IPS-NIHi11 (cell line): ENCODE measurements around the gene MGLL.
A peak's percentile ranks its signal among the peaks of the same experiment; 100 is the strongest.

Experiments used
- DNase-seq: peaks from one replicate; pipeline ENCODE4 v3.0.0; 2012; ENCODE audit warnings: mixed read lengths, low spot score

Gene MGLL

DNA sequence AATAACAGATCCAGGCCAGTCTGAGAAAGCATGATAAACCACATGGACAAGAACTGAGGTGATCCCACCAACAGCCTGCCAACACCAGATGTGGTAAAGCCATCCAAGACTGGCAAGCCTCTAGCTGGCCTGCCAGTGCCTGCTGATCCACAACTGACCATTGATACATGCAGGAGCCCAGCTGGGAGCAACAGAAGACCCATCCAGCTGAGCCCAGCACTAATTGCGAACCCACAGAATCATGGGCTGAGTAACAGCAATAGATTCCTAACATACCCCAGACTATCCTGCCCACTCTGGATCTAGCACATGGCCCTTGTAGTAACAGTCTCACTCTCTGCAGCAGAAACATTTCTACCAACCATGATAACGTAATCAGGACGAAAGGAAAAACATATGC, 10.6 kb downstream of the MGLL start:
- DNase-seq: no peak

DNA sequence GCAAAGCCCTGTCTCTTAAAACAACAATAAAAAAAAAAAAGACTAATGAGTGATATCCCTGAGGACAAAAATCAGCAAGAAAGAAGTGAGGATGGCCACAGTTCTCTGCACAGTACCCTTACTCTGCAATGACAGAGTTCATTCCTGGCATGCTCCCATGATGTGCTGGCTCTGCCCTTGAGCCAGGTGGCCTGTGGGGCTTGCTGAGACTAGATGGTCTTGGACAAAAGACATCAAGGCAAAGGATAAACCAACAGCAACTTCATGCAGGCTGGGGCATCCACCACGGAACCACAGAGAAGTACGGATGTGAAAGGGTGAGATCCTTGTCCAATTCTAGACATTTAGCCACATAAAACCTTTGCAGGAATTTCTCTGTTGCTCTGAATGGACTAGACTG, 12.7 kb downstream of the MGLL start:
- DNase-seq: no peak

DNA sequence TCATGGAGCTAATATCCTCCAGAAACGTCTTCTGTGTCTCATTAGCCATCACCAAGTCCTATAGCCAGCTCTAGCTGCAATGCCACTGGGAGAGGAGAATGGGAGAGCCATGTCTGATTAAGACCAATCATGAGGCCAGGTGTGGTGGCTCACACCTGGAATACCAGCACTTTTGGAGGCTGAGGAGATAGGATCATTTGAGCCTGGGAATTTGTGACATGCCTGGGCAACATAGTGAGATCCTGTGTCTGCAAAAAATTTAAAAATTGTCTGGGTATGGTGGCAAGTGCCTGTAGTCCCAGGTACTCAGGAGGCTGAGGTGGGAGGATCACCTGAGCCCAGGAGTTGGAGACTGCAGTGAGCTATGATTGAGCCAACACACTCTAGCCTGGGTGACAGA, 13.1 kb downstream of the MGLL start:
- DNase-seq: no peak

DNA sequence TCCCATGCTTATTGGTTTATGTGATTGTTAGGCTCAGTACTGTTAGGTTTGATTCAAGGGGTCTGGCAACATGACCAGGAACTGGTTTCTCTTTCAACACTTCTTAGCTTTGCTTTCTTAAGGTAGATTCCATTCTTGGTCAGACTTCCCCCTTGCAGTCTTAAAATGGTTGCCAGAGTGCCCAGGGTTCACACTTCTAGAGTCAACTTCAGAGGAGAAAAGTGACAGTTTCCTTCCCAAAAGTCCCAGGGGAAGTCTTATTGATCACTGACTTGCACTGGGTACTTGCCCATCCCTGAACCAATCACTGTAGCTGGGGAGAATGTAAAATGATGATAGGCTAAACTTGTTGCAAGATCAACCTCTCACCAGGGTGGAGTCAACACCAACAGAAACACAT, 14.1 kb downstream of the MGLL start:
- no peak for DNase-seq

DNA sequence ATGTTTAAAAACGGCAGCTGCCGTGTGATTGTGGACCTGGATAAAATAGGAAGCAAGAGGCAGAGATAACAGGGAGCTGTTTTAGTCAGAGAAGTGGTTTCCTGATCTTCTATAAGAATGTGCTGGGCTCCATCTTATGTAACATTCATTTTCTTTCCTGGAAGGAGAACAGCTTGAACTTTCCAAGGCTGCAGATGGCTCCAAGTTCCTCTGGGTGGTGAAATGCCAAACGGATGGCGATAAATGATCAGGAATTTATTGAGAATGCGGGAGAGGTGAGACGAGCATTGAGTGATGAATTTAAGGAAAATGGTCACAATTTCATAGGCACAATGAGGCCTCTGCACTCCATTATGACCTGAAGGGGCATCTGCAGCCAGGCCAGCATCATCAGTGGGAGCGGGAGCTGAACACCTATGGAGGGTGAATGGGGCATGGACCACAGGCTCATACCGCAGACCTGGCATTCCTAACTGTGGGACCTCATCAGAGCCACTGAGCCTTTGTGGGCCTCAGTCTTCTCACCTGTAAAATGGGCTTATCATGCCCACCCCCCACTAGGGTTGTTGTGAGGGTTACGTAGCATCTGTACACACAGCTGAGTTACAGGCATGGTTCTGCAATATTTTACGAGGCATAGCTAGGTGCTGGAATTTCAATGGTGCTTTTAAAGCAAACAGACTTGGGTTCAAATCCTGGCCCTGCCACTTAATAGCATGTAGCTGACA, 17.1 kb downstream of the MGLL start:
- DNase-seq: no peak

DNA sequence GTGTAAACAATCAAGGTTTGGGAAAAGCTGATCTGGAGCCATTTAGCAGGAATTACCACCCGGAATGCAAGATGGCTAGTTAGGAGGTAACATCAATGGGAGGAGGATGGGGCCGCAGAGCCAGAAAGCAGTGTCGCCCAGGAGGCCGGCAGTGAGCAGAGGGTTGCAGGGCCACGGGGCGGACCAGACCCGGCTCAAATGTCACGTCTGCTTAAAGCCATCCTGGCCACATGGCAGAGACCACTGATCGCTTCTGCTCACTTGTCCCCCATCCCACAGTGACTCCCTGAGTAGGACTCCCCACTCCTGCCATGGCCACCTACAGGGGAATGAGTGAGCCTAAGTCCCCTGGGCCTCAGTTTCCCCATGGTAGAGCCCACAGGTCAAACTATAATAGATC, 18.2 kb downstream of the MGLL start:
- DNase-seq: no peak

DNA sequence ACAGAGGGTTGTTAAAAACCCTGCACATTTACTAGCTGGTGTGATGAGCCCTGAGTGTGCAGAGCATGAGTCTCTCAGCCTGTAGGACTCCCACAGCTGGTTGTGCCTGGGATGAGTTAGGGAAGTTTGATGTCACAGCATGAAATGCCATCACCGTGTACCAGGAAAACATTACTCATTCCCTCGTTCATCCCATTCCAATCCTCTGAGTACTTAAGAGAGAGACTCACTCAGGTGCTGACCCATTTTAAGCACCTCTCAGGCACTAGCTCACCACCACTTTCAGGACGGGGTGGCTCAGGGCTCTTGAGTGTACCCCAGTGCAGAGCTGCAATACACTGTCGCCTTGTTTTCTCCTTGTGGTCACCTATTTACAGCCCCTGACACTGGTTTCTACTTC, 18.7 kb downstream of the MGLL start:
- no peak for DNase-seq

DNA sequence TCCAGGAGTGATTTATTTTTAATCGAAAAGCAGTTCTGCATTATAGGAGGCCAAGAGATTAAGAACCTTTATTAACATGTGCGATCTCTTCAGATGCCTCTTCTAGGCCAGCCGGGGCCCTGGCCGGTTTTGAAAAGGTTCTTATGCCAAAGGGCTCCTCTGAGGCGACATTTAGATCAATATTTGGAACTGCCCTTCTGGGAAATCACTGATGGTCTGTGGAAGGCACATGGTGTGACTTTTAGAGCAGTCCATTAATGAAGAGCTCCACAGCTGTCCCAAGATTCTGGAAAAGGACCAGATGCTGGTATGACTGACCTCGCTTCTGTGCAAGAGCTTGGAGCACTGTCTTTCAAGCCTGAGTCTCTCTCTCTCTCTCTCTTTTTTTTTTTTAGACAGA, 19.7 kb downstream of the MGLL start:
- no peak for DNase-seq

DNA sequence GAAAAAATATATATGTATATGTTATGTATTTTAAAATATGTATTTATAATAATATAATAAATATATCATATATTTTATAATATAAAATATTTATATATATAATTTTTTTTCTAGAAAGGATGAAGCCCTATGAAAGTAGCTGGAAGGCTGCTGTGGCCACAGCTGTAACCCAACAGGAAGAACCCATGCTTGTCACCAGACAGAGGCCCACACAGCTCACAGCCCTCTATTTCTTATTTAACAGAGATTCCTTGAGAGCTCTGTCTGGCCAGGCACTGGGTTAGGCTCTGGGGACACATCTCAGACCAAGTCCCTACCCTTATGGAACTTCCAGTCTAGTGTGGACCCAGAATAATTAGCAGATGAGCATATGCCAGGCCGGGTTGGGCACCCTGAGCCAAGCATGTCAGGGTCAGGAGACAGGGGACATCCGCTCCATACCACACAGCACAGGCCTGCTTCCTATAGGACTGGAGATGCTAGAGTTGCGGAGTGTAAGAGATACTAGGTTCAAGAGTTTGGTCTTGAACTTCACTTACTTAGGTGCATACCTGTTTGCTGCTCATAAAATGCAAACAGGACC, 20.5 kb downstream of the MGLL start:
- DNase-seq: no peak

DNA sequence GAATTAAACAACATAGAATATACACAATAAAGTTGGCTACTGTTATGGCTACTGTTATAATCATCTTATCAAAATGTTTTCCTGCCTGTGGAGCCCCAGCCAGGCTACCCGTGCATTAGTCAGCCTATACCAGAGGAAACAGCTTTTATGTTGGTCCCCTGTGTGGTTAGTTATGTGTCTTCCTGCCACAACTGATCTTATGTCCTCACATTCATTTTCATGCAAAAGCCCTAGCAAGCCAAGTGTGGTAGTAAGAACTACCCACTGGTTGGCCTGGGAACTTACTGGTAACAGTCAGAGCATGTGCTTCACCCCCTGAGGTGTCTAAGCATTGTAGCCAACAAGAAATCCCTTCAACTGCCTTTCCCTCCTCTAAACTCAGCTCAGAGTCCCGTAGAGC, 21.8 kb downstream of the MGLL start:
- no peak for DNase-seq

DNA sequence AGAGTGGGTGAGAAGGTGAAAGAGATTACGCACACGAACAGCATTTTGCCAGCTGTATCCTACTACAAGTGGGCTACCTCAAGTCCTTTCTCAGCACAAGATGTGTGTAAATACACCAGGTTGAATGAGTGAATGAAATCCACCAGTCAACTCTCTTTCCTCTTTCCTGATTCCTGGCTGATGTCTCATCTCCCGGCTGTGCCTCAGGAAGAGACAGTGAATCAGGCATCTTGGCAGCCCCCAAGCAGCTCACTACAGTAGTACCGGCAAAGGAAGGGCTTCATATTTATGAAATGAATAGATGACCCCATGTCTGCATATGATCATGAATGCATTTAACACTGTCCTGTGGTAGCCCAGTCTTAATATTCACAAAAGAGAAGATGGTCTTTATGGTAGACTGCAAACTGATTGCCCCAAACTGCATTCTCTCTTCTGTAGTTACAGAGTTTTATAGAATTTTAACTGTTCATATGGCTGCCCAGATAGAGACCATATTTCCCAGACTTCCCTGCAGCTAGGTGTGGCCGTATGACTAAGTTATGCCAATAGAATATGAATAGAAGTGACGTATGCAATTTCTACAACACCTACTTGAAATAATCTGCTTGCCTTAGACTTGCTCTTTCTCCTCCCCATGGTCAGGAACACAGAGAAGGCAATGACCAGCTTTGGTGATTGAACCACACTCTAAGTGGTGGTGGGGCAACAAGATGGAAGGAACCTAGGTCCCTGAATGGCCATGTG, 22.7 kb downstream of the MGLL start:
- DNase-seq: no peak

DNA sequence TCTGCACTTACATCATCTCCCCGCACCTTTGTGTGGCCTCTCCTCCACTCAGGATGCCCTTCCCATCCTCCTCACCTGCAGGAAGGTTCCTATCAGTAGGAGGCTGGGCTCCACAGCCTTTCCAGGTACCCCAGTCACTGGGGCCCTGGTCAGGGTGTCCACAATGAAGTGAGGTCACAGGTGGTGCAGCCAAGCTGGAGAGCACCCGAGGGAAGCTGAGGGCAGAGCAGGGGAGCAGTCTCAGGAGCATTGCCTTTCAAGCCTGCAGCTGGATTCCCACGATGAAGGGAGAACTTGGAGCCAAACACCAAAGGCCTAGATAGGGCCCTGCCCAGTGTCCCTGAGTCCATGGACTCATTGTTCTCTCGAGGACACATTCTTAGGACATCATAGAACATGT, 23.6 kb downstream of the MGLL start:
- DNase-seq: no peak

DNA sequence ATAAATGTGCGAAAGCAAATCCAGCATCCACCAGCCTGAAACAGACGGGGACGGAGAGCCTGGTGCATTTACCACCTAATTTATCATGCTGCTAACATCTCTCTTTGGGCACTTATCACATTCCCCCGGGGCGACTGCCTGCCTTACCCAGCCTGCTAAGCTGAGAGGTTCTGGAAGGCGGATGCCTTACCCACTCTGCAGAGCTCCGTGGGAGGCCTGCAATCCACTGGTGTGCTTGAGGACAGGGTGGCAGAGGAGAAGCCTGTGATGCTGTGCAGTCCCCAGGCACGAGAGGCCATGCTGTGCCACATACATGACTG, 25.5 kb downstream of the MGLL start:
- no peak for DNase-seq

DNA sequence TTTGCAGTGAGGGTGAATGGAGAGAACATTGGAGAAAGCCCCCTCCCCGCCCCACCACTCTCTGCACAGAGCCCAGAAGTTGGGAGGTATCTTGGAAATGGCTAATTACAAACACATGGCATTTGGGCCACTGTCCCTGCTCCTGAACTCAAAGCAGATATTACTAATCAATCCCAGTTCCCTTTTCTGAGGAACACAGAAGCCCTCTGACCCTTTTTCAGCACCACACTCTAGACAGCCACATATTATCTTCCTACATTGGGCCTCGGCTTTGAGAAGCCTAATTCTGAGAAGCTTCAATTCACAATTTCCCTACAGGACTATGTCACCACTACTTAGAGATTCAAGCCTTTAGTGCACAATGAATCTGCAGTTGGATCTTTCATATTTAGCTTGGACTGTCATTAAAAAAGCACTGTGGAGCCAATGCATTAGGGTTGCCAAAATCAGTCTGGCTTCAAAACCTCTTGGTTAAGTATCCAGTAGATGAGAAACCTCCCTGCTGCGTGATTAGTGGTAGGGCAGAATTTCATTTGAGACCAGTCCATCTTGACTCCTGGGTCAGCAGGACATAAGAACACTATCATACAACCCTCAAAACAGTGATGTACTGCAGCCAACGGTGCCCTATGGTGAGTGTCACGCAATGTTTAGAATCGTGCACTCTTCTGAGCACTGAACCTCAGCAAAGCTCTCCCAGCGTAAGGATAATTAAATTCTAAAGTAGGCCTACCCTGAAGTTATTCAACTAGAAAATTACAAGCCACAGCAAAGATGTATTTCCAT, 26.1 kb downstream of the MGLL start:
- DNase-seq: no peak

DNA sequence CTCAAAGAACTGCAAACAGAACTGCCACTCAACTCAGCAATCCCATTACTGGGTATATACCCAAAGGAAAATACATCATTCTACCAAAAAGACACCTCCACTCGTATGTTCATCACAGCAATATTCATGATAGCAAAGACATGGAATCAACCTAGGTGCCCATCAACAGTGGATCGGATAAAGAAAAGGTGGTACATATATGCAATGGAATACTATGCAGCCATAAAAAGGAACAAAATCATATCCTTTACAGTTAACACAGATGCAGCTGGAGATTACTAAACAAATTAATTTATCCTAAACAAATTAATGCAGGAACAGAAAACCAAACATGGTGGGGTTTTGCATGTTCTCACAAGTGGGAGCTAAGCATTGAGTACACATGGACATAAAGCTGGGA, 27.3 kb downstream of the MGLL start:
- no peak for DNase-seq

DNA sequence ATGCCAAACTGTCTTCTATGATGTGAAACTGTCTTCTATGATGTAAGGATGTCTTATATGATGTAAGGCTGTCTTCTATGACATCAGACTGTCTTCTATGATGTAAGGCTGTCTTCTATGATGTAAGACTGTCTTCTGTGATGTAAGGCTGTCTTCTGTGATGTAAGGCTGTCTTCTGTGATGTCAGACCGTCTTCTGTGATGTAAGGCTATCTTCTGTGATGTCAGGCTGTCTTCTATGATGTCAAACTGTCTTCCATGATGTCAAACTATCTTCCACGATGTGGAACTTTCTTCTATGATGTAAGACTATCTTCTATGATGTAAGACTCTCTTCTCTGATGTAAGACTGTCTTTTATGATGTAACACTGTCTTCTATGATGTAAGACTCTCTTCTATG, 27.9 kb downstream of the MGLL start:
- no peak for DNase-seq

DNA sequence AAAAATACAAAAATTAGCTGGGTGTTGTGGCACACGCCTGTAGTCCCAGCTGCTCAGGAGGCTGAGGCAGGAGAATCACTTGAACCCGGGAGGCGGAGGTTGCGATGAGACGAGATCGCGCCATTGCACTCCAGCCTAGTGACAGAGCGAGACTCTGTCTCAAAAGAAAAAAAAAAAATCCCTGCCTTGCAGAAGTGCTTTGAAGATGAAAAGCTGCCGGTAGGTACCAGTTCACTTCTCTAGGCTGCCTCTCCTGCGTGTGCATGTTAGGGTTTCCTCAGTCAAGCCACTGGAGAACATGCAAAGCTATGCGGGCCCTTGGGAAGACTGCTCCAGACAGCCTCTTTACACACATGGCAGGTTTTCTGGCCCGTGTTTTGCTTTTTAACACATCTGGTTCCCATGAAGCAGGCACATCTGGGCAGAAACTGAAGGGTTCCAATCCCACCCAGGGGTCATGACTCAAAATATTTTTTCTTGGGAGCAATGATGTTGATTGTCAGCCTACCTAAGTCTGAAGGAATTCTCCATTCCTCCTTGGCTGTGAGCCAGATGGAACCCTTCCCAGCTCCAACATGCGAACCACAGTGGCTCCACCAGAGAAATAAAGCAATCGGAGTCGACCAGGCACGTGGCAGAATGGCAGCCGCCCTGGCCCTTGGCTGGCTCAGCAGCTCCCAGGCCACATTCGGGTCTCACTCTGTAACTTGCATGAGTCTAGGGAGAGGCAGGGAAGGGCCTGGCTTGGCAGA, 29.6 kb downstream of the MGLL start:
- DNase-seq: no peak

DNA sequence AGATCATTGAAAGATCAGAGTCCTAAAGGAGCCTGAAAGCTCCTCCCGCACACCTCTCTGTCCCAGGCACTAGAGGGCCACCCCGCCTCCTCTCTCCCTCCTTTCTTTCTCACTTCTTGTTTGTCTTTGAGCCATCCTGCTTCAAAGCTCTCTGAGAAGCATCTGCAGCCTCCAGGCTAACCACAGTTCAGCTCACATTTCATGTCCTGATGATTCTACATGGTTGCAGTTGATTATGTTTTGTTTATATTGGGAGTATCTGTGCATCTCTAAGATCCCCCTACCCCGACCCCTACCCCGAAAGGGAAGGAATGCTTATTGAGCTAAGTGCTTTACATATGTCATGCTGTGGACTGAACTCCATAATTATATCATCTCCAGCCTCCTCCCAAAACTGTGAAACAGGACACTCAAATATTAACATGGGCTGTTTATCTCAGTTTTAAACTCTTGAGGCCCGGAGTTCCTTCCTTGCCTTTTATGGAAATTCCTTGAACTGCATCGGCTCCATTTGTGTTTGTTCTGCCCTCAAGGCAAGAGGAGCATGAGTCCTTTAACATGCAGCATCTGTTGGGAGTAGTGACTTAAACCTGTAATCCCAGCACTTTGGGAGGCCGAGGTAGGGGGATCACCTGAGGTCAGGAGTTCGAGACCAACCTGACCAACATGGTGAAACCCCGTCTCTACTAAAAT, 30.9 kb downstream of the MGLL start:
- DNase-seq: peak; percentile 69

DNA sequence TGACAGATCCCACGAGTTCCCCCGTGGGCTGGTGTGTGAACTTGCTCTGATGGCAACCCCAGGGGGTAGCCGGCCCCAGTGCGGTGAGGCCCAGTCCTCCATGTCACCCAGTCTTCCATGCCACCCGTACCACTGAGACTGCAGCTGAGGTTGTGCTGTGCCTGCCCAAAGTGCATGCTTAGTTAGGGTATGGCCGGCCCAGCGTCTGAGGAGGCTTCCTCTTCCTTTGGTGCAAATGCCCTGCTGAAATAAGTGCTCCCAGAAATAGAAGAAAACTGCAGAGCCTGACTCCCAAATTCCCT, 31.5 kb downstream of the MGLL start:
- DNase-seq: no peak

DNA sequence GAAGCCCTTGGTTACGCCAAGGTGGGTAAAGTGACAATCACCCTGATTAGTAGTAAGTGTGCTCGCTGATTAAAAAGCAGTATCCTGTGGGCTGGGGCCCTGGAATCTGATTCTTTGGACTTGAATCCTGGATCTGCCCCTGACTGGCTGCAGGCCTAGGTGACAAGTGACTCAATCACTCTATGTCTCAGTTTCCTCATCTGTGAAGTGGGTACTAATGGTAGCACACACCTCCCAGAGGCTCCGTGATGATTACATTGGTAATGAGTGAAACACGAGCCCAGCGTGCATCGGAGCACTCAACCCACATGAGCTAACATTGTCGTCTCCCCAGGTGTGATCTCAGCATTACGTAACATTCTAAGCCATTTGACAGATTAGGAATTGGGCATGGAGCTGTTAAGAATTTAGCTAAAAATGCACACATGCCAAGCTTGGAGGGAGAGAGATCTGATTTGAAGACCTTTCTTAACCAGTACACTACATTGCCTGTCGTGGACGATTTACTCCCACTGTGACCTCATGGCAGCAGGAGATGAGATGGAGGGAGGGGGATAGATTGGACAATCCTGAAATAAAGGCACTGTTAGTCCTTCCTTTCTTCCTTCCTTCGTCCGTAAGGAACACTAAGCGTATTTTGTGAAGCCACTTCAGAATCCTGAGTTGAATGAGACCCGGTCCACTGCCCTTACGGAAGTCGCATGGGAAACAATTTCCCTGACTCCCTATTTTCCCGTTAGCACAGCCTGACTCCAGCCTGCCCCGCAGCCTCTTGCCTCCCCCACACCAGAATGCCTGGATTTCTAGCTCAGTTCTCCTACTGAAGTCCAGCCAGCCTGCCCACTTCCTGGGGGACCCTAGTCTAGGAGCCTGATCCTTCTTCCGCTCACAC, 32.1 kb downstream of the MGLL start:
- DNase-seq: no peak

DNA sequence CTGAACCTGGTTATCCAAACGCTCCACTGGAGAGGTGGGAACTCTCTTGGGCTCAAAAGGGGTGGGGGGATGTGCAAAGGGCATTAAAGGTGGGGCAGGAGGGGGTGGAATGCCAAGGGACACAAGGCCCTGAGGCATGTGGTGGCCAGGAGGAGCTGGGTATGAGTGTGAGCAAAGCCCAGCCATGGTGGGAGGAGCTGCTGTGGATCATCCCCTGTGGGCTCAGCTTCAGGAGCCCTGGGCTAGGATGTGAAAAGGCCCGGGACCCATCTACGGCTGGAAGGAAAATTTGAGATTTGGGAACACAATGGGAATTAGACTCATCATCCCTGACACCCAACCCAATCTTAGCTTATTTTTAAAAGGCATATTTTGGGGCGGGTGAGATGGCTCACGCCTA, 33.3 kb downstream of the MGLL start:
- DNase-seq: no peak
